Activated CD8-positive, alpha-beta T cell treated with anti-CD3 and anti-CD28 coated beads for 36 hours (primary cell): ENCODE results near the gene GRID2. TPM values are rescaled to one million over a fixed set of nuclear protein-coding genes. Genes with fewer than 3 reads are reported as not detected.

Source experiments
- ATAC-seq: fragments of 200-7000 bp; cut with Tn5 transposase; one replicate; pipeline ENCODE4 v1.10.0; 2021; ENCODE audit warnings: mild to moderate bottlenecking, moderate library complexity
- CTCF ChIA-PET: fragments of 350-600 bp; sonication (Branson Sonifier 250); formaldehyde crosslinking; loops from one replicate; lab custom pipeline; 2021; ENCODE audit warnings: antibody characterized with exemption; lab: Charles Lee
- POLR2A ChIA-PET: fragments of 350-600 bp; sonication (Branson Sonifier 250); formaldehyde crosslinking; loops from one replicate; lab custom pipeline; 2021; ENCODE audit warnings: antibody characterized with exemption; lab: Charles Lee
- DNase-seq: peaks from one replicate; pipeline ENCODE4 v3.0.0-alpha.2; 2020
- H3K27ac Mint-ChIP-seq: one replicate; pipeline ENCODE4 v1.8.0; 2021; ENCODE audit warnings: mild to moderate bottlenecking, mixed read lengths
- H3K27me3 Mint-ChIP-seq: one replicate; pipeline ENCODE4 v1.8.0; 2021; ENCODE audit warnings: mixed read lengths
- H3K36me3 Mint-ChIP-seq: one replicate; pipeline ENCODE4 v1.8.0; 2021; ENCODE audit warnings: low read depth, mixed read lengths
- H3K4me1 Mint-ChIP-seq: one replicate; pipeline ENCODE4 v1.8.0; 2021; ENCODE audit warnings: low read depth, mixed read lengths
- H3K4me3 Mint-ChIP-seq: one replicate; pipeline ENCODE4 v1.8.0; 2021; ENCODE audit warnings: mild to moderate bottlenecking, moderate library complexity, mixed read lengths
- H3K9me3 Mint-ChIP-seq: one replicate; pipeline ENCODE4 v1.8.0; 2021; ENCODE audit warnings: mixed read lengths
- intact Hi-C: fragments of 100-400 bp; cut with micrococcal nuclease; formaldehyde crosslinking; loops from one replicate; pipeline ENCODE4 v1.10.0; 2022
- total RNA-seq, 2 experiments: library from RNA; stranded (reverse); gene quantifications; one replicate each; pipeline ENCODE4 v1.2.3, GENCODE V29; 2021
- TF ChIP-seq, protein P1 (sequence below): fragments of 200-600 bp; IDR thresholded peaks from one replicate; pipeline ENCODE4 v1.8.0; 2022; ENCODE audit warnings: antibody characterized with exemption, mild to moderate bottlenecking

Gene GRID2
- total RNA-seq, 2 experiments from 2014 or later: not detected

DNA sequence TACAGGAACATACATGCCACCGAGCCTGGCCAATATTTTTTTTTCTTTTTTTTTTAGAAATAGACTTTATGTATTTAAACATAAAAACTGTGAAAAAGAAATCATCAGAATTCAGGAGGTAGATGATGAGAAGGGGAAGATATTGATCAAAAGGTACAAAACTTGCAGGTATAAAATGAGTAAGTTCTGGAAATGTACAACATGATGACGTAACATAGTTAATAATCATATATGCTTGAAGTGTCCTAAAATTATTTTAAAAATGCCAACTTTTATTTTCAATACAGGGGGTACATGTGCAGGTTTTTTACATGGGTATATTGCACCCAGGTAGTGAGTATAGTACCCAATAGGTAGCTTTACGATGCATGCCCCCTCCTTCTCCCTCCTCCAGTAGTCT, 337.6 kb downstream of the GRID2 start:
- H3K27ac Mint-ChIP-seq: no peak overlapping the region
- no peaks in the 10 kb centered on the region for H3K27me3 Mint-ChIP-seq
- peaks cover 4% of the 10 kb centered on the region for H3K9me3 Mint-ChIP-seq
- CTCF ChIA-PET: no interaction called here
- no peak overlapping the region for H3K4me3 Mint-ChIP-seq
- H3K4me1 Mint-ChIP-seq: no peaks in the 10 kb centered on the region
- POLR2A ChIA-PET: no interaction called here
- TF ChIP-seq, protein P1, sequence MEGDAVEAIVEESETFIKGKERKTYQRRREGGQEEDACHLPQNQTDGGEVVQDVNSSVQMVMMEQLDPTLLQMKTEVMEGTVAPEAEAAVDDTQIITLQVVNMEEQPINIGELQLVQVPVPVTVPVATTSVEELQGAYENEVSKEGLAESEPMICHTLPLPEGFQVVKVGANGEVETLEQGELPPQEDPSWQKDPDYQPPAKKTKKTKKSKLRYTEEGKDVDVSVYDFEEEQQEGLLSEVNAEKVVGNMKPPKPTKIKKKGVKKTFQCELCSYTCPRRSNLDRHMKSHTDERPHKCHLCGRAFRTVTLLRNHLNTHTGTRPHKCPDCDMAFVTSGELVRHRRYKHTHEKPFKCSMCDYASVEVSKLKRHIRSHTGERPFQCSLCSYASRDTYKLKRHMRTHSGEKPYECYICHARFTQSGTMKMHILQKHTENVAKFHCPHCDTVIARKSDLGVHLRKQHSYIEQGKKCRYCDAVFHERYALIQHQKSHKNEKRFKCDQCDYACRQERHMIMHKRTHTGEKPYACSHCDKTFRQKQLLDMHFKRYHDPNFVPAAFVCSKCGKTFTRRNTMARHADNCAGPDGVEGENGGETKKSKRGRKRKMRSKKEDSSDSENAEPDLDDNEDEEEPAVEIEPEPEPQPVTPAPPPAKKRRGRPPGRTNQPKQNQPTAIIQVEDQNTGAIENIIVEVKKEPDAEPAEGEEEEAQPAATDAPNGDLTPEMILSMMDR: no peak
- intact Hi-C loops: no loop called here
- DNase-seq (no peak), ATAC-seq (no peak)
- no peaks in the 10 kb centered on the region for H3K36me3 Mint-ChIP-seq

GRCh38 chr4:92646826-92647225, 343.1 kb downstream of the GRID2 start:
- no peak for DNase-seq
- ATAC-seq: no peak
- intact Hi-C loops: no loop called here
- Mint-ChIP-seq H3K27me3 (no peaks in the 10 kb centered on the region), H3K4me3 (no peak overlapping the region), H3K36me3 (no peaks in the 10 kb centered on the region), H3K4me1 (no peaks in the 10 kb centered on the region), H3K27ac (no peak overlapping the region), H3K9me3 (peaks cover 5% of the 10 kb centered on the region)
- ChIA-PET POLR2A (interaction anchor here (0.6 kb wide), 1 partner anchor 40 kb away, joined by 4 read pairs; no protein-coding TSS in a partner anchor), CTCF (no interaction called here)
- TF ChIP-seq, protein P1: no peak

DNA sequence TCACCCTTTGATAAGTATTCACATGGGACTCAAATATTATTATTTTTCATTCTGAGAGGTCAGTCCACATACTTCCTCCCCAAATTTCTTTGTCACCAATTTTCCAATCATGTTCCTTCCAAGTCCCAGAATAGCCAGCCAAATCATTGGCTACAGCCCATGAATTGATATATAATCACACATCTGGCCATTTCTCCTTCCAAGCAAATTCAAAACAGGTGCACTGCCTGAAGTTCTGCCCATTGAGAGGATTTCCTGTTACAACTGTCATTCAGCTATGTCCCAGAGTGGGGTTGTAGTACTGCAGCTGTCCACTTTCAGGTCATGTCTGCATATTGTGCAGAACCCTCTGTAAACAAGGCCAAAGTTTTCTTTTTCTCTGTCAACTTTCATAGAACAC, 347.8 kb downstream of the GRID2 start:
- H3K4me1 Mint-ChIP-seq: no peaks in the 10 kb centered on the region
- intact Hi-C loops: no loop called here
- H3K27ac Mint-ChIP-seq: no peak overlapping the region
- no peak for DNase-seq
- no peaks in the 10 kb centered on the region for H3K36me3 Mint-ChIP-seq
- TF ChIP-seq, protein P1: no peak
- CTCF ChIA-PET: no interaction called here
- ATAC-seq: no peak
- POLR2A ChIA-PET: no interaction called here
- no peaks in the 10 kb centered on the region for H3K27me3 Mint-ChIP-seq
- peaks cover 10% of the 10 kb centered on the region for H3K9me3 Mint-ChIP-seq
- H3K4me3 Mint-ChIP-seq: no peak overlapping the region

GRCh38 chr4:92654084-92654483, 350.3 kb downstream of the GRID2 start:
- intact Hi-C loops: no loop called here
- Mint-ChIP-seq H3K27me3 (no peaks in the 10 kb centered on the region), H3K9me3 (peaks cover 10% of the 10 kb centered on the region), H3K27ac (no peak overlapping the region), H3K36me3 (no peaks in the 10 kb centered on the region), H3K4me3 (no peak overlapping the region), H3K4me1 (no peaks in the 10 kb centered on the region)
- DNase-seq (no peak), ATAC-seq (no peak)
- TF ChIP-seq, protein P1: no peak
- ChIA-PET CTCF (no interaction called here), POLR2A (no interaction called here)

GRCh38 chr4:92657695-92658094, 353.9 kb downstream of the GRID2 start:
- Mint-ChIP-seq H3K27ac (no peak overlapping the region), H3K4me1 (no peaks in the 10 kb centered on the region), H3K36me3 (no peaks in the 10 kb centered on the region), H3K4me3 (no peak overlapping the region), H3K27me3 (no peaks in the 10 kb centered on the region), H3K9me3 (peaks cover 11% of the 10 kb centered on the region)
- CTCF ChIA-PET: no interaction called here
- intact Hi-C loops: no loop called here
- POLR2A ChIA-PET: no interaction called here
- no peak for DNase-seq
- no peak for ATAC-seq
- TF ChIP-seq, protein P1: no peak
